PC-3 (cell line): ENCODE data around the gene HYOU1.

Experiments used
- EZH2 ChIP-seq: fragments of 300-600 bp; sonication (generic); IDR thresholded peaks from one replicate; pipeline ENCODE4 v1.6.1; 2017; ENCODE audit warnings: antibody characterized with exemption, mild to moderate bottlenecking, low read length; ENCODE audit not compliant: unreplicated experiment
- TF ChIP-seq, protein P1 (sequence below): fragments of 300-600 bp; sonication (generic); conservative IDR thresholded peaks from 2 replicates; pipeline ENCODE4 v1.5.1; 2017; ENCODE audit warnings: antibody characterized with exemption, low read depth, mild to moderate bottlenecking, low read length

DNA sequence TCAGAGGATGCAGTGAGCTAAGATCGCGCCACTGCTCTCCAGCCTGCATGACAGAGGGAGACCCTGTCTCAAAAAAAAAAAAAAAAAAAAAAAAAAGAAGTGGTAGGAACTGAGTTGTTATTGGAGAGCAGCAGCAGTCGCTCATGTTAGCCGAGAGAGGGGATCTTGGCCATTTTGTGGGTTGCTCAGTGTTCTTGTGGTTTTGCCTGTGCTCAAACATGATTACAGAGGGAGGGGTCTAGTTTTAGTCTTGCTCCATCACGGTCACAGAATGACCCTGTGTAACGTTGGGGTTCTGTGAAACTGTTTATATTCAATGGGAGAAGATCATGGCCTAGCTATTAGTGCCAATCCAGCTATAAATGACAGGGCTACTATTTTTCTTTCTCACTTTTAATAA lies 42.7 kb upstream of the HYOU1 start:
- TF ChIP-seq, protein P1, sequence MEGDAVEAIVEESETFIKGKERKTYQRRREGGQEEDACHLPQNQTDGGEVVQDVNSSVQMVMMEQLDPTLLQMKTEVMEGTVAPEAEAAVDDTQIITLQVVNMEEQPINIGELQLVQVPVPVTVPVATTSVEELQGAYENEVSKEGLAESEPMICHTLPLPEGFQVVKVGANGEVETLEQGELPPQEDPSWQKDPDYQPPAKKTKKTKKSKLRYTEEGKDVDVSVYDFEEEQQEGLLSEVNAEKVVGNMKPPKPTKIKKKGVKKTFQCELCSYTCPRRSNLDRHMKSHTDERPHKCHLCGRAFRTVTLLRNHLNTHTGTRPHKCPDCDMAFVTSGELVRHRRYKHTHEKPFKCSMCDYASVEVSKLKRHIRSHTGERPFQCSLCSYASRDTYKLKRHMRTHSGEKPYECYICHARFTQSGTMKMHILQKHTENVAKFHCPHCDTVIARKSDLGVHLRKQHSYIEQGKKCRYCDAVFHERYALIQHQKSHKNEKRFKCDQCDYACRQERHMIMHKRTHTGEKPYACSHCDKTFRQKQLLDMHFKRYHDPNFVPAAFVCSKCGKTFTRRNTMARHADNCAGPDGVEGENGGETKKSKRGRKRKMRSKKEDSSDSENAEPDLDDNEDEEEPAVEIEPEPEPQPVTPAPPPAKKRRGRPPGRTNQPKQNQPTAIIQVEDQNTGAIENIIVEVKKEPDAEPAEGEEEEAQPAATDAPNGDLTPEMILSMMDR, result no peak
- no peak for TF ChIP-seq EZH2
